C4-2B (cell line): ENCODE results near the gene PCDH9.

Source experiments
- H3K27ac ChIP-seq: fragments of 450-650 bp; 2 replicates; pipeline ENCODE4 v1.5.1; 2017
- ZFX ChIP-seq: fragments of 450-650 bp; IDR thresholded peaks from 2 replicates; pipeline ENCODE4 v1.6.1; 2017
- TF ChIP-seq, protein P1 (sequence below): fragments of 450-650 bp; conservative IDR thresholded peaks from 2 replicates; pipeline ENCODE4 v1.5.1; 2017; ENCODE audit warnings: mild to moderate bottlenecking

PCDH9 gene

GRCh38 chr13:66530158-66530557 is 700.0 kb downstream of the PCDH9 start:
- TF ChIP-seq, protein P1, sequence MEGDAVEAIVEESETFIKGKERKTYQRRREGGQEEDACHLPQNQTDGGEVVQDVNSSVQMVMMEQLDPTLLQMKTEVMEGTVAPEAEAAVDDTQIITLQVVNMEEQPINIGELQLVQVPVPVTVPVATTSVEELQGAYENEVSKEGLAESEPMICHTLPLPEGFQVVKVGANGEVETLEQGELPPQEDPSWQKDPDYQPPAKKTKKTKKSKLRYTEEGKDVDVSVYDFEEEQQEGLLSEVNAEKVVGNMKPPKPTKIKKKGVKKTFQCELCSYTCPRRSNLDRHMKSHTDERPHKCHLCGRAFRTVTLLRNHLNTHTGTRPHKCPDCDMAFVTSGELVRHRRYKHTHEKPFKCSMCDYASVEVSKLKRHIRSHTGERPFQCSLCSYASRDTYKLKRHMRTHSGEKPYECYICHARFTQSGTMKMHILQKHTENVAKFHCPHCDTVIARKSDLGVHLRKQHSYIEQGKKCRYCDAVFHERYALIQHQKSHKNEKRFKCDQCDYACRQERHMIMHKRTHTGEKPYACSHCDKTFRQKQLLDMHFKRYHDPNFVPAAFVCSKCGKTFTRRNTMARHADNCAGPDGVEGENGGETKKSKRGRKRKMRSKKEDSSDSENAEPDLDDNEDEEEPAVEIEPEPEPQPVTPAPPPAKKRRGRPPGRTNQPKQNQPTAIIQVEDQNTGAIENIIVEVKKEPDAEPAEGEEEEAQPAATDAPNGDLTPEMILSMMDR: no peak
- no peak for TF ChIP-seq ZFX
- H3K27ac ChIP-seq: no peak overlapping the region

DNA sequence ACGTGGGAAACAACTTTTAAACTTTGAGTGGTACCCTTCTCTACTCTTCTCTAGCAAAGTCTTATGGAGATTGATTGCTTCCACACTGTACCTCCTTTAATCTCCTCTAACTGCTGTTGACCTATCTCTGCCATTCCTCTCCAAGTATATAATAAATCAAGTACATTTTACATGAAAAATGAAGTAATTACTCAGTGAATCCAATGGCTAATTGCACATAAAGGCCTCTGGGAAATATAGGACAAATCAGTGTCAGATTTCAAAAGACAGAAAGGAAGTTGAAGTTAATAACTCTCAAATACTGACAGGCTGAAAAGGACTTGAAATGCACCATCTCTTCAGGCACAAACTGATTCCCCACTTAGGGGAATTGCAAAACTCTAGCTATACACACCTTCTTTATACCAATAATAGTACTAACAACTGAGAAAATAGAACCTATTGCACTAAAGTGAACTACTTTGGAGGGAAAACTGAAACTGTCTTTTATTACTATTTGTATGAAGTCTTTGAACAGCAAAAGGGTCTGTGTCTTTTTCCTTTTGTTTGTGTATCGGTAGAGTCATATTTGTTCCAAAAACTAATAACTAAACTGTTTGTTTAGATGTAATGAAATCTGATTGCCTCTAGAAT is 701.1 kb downstream of the PCDH9 start:
- TF ChIP-seq ZFX: no peak
- TF ChIP-seq, protein P1: no peak
- H3K27ac ChIP-seq: no peak overlapping the region

- TF ChIP-seq, protein P1: no peak
- TF ChIP-seq ZFX: no peak
- no peak overlapping the region for H3K27ac ChIP-seq
These were observed 702.0 kb downstream of the PCDH9 start for GRCh38 chr13:66528180-66528579.

GRCh38 chr13:66520511-66521355 is 709.4 kb downstream of the PCDH9 start:
- no peak overlapping the region for H3K27ac ChIP-seq
- TF ChIP-seq ZFX: no peak
- TF ChIP-seq, protein P1: no peak

DNA sequence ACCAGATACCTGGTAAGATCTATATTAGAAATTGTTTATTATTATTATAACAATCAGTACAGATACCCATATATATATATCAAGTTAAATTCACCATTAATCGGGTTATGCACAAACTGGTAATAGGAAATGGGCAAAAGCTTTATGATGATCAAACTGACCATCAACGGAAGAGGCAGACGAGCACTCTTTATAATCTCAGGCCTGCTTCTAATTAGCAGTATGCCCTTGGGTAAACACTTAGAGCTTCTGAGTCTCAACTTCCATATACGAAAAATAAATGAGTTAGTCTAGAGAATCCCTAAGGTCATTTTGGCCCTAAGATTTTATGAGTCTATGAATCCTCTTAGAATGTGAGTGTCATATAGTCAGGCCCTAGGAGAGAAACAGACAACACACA is 710.9 kb downstream of the PCDH9 start:
- no peak overlapping the region for H3K27ac ChIP-seq
- TF ChIP-seq ZFX: no peak
- TF ChIP-seq, protein P1: no peak

- no peak overlapping the region for H3K27ac ChIP-seq
- TF ChIP-seq, protein P1: no peak
- no peak for TF ChIP-seq ZFX
These were observed 712.1 kb downstream of the PCDH9 start for GRCh38 chr13:66518068-66518467.

- TF ChIP-seq, protein P1: no peak
- no peak for TF ChIP-seq ZFX
These were observed 716.4 kb downstream of the PCDH9 start for GRCh38 chr13:66513728-66514127.

More at GRCh38 chr13:66513728-66514127, 716.4 kb downstream of the PCDH9 start:
- no peak overlapping the region for H3K27ac ChIP-seq
